ENCODE measurements around the gene HARBI1. TPM values are rescaled to one million over a fixed set of nuclear protein-coding genes. Genes with fewer than 3 reads are reported as not detected.

HARBI1 gene
- total RNA-seq, 2 experiments from 2014 or later, result 5.8 to 7.6 TPM

DNA sequence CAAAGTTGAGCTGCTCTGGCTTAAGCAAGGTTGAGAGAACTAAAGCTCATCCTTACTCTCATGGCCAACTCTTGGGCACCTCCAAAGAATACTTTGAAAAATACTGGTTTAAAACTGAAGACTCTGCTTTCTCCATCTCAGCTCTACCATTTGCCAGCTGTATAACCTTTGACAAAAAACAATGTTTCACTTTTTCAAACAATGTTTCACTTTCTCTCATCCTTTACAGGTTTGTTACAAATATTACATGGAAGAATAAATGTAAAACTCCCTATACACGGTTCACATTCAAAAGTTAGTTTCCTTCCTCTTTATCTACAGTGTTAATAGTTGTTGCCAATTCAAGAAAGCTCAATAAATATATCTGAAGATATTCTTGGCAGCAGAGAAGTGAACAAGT, 42.4 kb downstream of the HARBI1 start:
- no peak for ATAC-seq (ENCODE audit: low read depth)
- no peak overlapping the region for H3K4me3 Mint-ChIP-seq
- H3K9me3 Mint-ChIP-seq, result peaks cover 4% of the 10 kb centered on the region

DNA sequence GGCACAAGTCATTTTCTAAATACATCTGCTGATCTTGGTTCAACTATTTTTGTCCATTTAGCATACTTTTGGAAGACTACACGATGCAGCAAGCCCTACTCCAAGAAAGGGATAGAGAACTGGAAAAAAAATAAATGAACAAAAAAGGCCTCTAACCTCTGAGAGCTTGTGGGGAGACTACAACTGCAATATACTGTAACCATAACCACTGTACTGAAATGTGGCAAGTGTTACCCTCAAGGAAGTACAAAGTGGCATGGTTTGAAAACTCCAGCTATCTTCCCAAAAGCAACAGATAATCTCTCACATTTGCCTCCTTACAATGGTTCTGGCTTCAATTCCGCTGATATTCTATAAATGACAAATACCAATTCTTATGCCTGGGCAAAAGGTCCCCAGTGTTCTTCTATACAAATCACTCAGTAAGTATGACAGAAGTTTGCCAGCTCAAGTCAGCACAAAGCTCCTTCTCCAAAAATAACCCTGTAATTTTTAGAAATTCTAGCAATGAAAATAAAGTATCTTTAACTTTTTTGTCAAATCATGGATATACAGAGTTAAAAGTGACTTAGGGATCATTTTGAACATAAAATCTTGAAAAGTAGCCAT, 46.1 kb downstream of the HARBI1 start:
- peak; percentile 61 for ATAC-seq (ENCODE audit: low read depth)

More for the DNA sequence above, 42.4 kb downstream of the HARBI1 start:
- no peaks in the 10 kb centered on the region for H3K27me3 Mint-ChIP-seq
- no peak overlapping the region for H3K27ac Mint-ChIP-seq
- peaks cover 21% of the 10 kb centered on the region for H3K36me3 Mint-ChIP-seq
- POLR2A ChIA-PET, result interaction anchor here (0.7 to 1.1 kb wide), 3 partner anchors 13 to 19 kb away, joined by 3 to 6 read pairs (median 5); partner anchors contain the start of gene AMBRA1
- no peak for DNase-seq
- H3K4me1 Mint-ChIP-seq, result peaks cover 20% of the 10 kb centered on the region

DNA sequence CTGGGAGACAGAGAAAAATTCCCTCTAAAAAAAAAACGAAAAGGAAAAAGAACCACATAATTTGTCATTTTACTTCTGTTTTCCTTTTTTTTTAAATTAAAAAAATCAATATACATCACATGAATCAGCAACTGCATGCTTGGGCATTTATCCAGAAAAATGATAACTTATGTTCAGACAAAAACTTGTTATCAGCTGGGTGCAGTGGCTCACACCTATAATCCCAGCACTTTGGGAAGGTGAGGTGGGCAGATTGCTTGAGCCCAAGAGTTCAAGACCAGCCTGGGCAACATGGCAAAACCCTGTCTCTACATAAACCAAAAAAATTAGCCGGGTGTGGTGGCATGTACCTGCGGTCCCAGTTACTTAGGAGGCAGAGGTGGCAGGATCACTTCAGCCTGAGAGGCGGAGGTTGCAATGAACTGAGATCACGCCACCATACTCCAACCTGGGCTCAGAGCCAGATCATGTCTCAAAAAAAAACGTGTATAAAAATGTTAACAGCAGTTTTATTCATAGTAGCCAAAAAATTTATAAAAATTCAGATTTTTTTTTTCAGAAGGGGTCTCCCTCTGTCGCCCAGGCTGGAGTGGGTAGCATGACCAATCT, 51.7 kb downstream of the HARBI1 start:
- Mint-ChIP-seq H3K4me1 (peaks cover 18% of the 10 kb centered on the region), H3K4me3 (no peak overlapping the region), H3K27ac (no peak overlapping the region), H3K36me3 (peaks cover 4% of the 10 kb centered on the region), H3K9me3 (no peaks in the 10 kb centered on the region), H3K27me3 (no peaks in the 10 kb centered on the region)
- ATAC-seq (ENCODE audit: low read depth) (no peak), DNase-seq (no peak)
- POLR2A ChIA-PET, result no interaction called here

More for the DNA sequence above, 46.1 kb downstream of the HARBI1 start:
- H3K27me3 Mint-ChIP-seq, result no peaks in the 10 kb centered on the region
- H3K36me3 Mint-ChIP-seq, result peaks cover 13% of the 10 kb centered on the region
- POLR2A ChIA-PET, result interaction anchor here (0.6 to 4.0 kb wide), 4 partner anchors 10 to 111 kb away, joined by 4 to 15 read pairs (median 9); partner anchors contain the start of gene AMBRA1
- no peak for DNase-seq
- peaks cover 19% of the 10 kb centered on the region for H3K4me1 Mint-ChIP-seq
- H3K4me3 Mint-ChIP-seq, result no peak overlapping the region
- H3K27ac Mint-ChIP-seq, result peak overlapping the region; percentile 33
- H3K9me3 Mint-ChIP-seq, result peaks cover 4% of the 10 kb centered on the region

DNA sequence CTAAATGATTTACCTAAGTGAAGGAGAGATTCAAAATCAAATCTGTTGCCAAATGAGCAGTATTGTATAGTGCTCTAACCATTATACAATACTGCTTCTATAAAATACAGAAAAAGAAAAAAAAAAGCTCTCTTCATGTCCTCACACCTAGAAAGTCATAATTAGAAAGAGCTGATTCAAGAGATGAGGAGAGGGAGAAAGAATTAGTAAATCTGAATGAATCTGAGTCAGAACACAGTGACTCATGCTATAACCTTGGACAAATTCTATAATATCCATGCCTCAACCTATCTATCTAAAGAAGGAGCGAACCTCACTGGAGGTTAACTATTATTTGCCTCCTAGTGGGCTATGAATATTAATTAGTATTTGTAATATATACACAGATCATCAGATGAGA, 52.6 kb downstream of the HARBI1 start:
- DNase-seq, result no peak
- no peak for ATAC-seq (ENCODE audit: low read depth)
- peaks cover 2% of the 10 kb centered on the region for H3K36me3 Mint-ChIP-seq
- POLR2A ChIA-PET, result no interaction called here
- H3K27me3 Mint-ChIP-seq, result no peaks in the 10 kb centered on the region
- H3K9me3 Mint-ChIP-seq, result no peaks in the 10 kb centered on the region
- H3K4me3 Mint-ChIP-seq, result no peak overlapping the region
- H3K4me1 Mint-ChIP-seq, result peaks cover 23% of the 10 kb centered on the region
- H3K27ac Mint-ChIP-seq, result no peak overlapping the region

DNA sequence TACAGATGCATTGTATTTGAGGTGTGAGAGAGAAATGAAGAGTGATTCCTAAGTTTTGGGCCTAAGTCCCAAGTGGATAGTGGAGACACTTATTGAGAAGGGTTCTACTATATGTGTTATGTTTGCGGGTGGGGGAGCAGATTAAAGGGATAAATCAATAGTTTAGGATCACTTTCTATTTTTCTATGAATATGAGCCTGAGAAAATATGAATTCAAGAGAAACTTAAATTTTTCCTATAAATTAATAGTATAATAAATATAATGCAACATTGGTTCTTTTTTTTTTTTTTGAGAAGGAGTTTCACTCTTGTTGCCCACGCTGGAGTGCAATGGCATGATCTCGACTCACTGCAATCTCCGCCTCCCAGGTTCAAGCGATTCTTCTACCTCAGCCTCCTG, 54.5 kb downstream of the HARBI1 start:
- POLR2A ChIA-PET, result interaction anchor here (0.6 to 2.3 kb wide), 2 partner anchors 8 to 40 kb away, joined by 5 to 15 read pairs; no protein-coding TSS in a partner anchor
- Mint-ChIP-seq H3K27me3 (no peaks in the 10 kb centered on the region), H3K27ac (no peak overlapping the region), H3K9me3 (no peaks in the 10 kb centered on the region), H3K4me1 (peaks cover 30% of the 10 kb centered on the region), H3K36me3 (peaks cover 8% of the 10 kb centered on the region), H3K4me3 (no peak overlapping the region)
- ATAC-seq (ENCODE audit: low read depth), result no peak
- no peak for DNase-seq

DNA sequence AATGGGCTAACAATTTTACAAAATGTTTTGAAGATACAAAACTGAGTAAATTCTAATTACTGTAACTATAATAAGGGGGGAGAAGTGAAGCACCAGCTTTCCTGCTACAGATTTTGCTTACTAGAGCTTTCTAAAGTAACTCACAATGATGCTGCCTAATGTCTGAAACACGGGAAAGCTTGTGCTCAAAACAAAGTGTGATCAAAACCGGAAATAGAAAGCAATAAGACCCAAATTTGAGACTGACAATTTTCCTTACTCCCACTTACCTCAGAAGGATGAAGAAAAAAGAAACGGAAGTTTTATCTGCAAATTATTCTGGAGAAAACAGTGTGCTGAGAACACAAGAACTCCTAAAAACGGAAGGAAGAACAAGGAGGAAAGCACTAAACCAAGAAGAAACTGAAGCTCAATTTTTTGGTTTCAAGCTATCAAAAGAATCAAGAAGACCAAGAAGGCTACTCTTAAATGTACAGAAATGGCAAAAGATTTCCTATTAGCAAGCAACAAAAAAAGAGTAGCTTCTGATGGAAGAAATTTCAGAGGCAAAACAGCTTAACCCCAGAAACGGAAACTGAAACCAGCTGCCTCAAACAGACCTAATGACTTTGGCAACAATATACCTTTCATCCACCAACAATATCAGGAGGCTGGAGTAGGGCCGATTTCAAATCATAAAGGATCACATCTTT, 56.6 kb downstream of the HARBI1 start:
- DNase-seq (no peak), ATAC-seq (ENCODE audit: low read depth) (peak; percentile 79)
- Mint-ChIP-seq H3K36me3 (peaks cover 9% of the 10 kb centered on the region), H3K27me3 (no peaks in the 10 kb centered on the region), H3K27ac (peak overlapping the region; percentile 96), H3K4me1 (peaks cover 43% of the 10 kb centered on the region), H3K9me3 (no peaks in the 10 kb centered on the region), H3K4me3 (peak overlapping the region; percentile 92)
- POLR2A ChIA-PET, result interaction anchor here (0.9 to 2.6 kb wide), 7 partner anchors 10 to 211 kb away, joined by 3 to 24 read pairs (median 6); partner anchors contain the start of genes AMBRA1, ARHGAP1, ATG13 and HARBI1

DNA sequence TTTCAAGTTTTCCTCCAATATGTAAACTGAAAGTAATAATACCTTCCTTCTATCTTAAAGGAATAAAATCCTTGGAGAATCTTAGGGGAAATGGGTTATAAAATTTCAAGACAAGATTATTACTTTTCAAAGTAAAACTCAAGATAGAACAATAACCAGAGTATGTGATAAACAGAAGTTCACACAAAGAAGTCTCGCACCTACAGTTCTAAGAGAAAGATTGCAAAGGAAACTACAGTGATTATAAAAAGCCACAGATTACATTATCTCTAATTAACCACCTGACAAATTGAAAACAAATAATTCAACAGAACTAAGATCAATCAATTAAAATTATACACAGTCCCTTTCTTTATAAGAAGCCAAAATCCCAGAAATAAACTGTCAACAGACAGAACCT, 57.2 kb downstream of the HARBI1 start:
- POLR2A ChIA-PET, result interaction anchor here (1.2 to 2.6 kb wide), 3 partner anchors 34 to 211 kb away, joined by 4 to 24 read pairs (median 5); partner anchors contain the start of genes AMBRA1 and ARHGAP1
- Mint-ChIP-seq H3K4me3 (peak overlapping the region; percentile 92), H3K36me3 (peaks cover 9% of the 10 kb centered on the region), H3K27ac (peak overlapping the region; percentile 96), H3K4me1 (peaks cover 49% of the 10 kb centered on the region), H3K9me3 (no peaks in the 10 kb centered on the region), H3K27me3 (no peaks in the 10 kb centered on the region)
- ATAC-seq (ENCODE audit: low read depth) (no peak), DNase-seq (no peak)

DNA sequence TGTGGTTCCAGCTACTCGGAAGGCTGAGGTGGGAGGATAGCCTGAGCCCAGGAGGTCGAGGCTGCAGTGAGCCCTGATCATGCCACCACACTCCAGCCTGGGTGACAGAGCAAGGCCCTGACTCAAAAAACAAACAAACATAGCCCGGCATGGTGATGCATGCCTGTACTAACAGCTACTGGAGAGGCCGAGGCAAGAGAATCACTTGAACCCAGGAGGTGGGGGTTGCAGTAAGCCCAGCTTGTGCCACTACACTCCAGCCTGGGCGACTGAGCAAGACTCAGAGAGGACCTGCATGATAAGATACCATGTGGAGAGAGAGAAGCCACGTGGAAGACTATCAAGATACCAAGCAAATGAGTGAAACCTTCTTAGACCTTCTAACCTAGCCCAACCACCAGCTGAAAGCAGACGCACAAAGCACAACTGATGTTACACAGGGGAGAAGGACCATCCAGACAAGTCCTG, 59.3 kb downstream of the HARBI1 start:
- POLR2A ChIA-PET, result no interaction called here
- DNase-seq, result no peak
- H3K27ac Mint-ChIP-seq, result no peak overlapping the region
- H3K27me3 Mint-ChIP-seq, result peaks cover 2% of the 10 kb centered on the region
- ATAC-seq (ENCODE audit: low read depth), result no peak
- no peak overlapping the region for H3K4me3 Mint-ChIP-seq
- H3K4me1 Mint-ChIP-seq, result peaks cover 61% of the 10 kb centered on the region
- H3K36me3 Mint-ChIP-seq, result peaks cover 18% of the 10 kb centered on the region
- no peaks in the 10 kb centered on the region for H3K9me3 Mint-ChIP-seq

DNA sequence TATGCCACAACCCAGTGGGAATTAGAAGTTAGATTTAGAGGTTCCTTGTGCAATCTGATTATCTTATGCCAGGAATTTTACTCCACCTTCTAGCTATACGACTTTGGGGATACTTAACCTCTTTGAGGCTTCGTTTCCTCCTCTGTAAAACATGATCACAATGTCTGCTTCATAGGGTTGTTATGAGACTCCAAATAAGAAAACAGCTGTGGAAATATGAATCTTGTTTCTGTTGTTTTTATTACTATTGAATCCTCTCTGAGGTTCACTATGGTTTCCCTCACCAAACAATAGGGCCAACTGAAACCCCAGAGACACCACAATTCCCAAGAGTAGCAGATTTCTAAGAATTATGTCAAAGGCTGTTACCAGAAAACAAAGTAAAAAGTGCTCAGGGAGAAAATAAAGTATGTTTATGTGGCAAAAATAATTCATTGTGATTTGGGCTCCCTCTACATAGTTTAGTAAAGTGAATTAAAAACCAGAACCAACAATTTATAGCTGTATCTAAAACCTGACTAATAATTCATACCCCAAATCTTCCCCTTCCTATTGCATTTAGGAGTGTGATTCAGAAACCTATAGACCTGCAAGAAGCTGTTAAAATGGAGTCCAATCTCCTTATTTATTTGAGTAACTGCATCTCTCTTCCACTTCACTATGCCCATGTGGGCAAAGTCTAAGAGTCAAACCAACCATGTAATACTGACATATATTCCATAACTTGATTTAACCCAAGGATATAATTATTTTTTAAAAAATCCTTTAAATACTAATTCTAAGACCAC, 61.6 kb downstream of the HARBI1 start:
- peaks cover 18% of the 10 kb centered on the region for H3K36me3 Mint-ChIP-seq
- POLR2A ChIA-PET, result interaction anchor here (0.6 to 2.0 kb wide), 5 partner anchors 15 to 115 kb away, joined by 3 to 5 read pairs (median 4); partner anchors contain the start of gene AMBRA1
- no peak for DNase-seq
- H3K27ac Mint-ChIP-seq, result peak overlapping the region; percentile 75
- H3K9me3 Mint-ChIP-seq, result no peaks in the 10 kb centered on the region
- H3K4me3 Mint-ChIP-seq, result peak overlapping the region; percentile 46
- H3K27me3 Mint-ChIP-seq, result peaks cover 2% of the 10 kb centered on the region
- ATAC-seq (ENCODE audit: low read depth), result peak; percentile 66
- H3K4me1 Mint-ChIP-seq, result peaks cover 49% of the 10 kb centered on the region

DNA sequence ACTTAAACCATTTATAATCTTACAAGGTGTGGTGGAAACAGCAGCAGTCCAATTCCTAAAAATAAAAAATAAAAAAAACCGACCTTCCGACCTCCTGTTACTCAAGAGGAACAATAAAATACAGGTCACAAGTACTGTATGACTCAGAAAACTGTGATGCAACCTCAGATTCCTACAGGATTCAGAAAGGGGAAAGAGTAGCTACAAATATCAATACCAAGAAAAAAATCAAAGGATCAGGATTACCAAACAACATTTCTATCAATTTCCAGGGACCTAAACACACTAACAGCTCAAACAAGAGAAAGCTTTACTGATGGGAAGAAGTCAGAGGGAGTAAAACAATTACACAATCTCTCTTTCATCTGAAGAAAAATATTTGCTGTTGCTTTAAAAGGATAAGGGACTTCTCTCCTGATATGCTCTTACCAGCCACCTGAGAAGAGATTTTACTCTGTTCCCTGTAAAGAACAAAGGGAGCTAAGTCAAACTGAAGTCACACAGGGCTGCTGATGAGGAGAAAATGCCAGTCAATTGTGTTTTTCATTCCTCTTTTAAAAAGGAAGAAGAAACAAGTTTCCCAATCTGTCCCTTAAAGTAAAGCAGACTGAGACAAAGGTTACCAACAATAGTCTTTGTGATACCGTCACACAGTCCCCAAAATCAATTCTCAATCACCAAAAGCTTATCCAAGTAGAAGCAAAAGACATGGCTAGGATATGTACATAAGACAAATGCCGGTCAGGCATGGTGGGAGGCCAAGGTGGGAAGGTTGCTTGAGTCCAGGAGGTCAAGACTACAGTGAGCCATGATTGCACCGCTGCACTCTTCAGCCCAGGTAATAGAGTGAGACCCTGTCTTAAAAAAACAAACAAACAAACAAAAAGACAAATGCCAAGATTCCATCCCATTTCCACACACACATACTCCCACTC, 62.5 kb downstream of the HARBI1 start:
- Mint-ChIP-seq H3K4me1 (peaks cover 44% of the 10 kb centered on the region), H3K27me3 (peaks cover 2% of the 10 kb centered on the region), H3K27ac (no peak overlapping the region), H3K4me3 (peak overlapping the region; percentile 46), H3K9me3 (no peaks in the 10 kb centered on the region), H3K36me3 (peaks cover 18% of the 10 kb centered on the region)
- ATAC-seq (ENCODE audit: low read depth) (no peak), DNase-seq (no peak)
- POLR2A ChIA-PET, result interaction anchor here (0.5 to 2.0 kb wide), 4 partner anchors 19 to 116 kb away, joined by 3 to 5 read pairs (median 4); partner anchors contain the start of gene AMBRA1

DNA sequence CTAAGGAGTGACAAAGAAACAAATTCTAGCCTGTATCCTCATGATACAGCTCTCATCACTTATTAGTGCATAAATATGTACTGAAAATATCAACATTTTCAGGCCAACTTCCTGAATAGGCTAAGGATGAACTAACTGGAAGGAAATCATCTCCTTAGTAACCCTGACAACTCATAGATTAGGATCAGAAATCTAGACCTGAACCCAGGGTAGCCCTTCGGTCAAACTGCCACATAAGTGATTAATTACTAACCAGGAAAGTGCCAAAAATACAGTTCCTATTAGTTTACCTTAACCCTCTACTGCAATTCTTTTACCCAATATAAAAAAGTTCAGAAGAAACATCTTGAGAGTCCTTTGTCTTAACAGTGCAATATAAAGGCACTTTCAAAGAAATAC, 63.2 kb downstream of the HARBI1 start:
- no peak overlapping the region for H3K27ac Mint-ChIP-seq
- H3K9me3 Mint-ChIP-seq, result no peaks in the 10 kb centered on the region
- no peak for ATAC-seq (ENCODE audit: low read depth)
- POLR2A ChIA-PET, result no interaction called here
- no peak overlapping the region for H3K4me3 Mint-ChIP-seq
- H3K4me1 Mint-ChIP-seq, result peaks cover 40% of the 10 kb centered on the region
- no peak for DNase-seq
- peaks cover 18% of the 10 kb centered on the region for H3K36me3 Mint-ChIP-seq
- H3K27me3 Mint-ChIP-seq, result peaks cover 2% of the 10 kb centered on the region
